SKM-1 treated with dmso at 0.1 percent for 144 hours (cell line): ENCODE measurements around the gene ACTL7A.
"Not testable (repeated sequence)": the region's sequence is repeated elsewhere in the genome, so short reads cannot be mapped to it uniquely, and the experiment has no call there.

Experiments
- DNase-seq: peaks from one replicate; lab custom pipeline; 2025; ENCODE audit not compliant: unreplicated experiment; lab: John Stamatoyannopoulos, UW

ACTL7A gene

DNA sequence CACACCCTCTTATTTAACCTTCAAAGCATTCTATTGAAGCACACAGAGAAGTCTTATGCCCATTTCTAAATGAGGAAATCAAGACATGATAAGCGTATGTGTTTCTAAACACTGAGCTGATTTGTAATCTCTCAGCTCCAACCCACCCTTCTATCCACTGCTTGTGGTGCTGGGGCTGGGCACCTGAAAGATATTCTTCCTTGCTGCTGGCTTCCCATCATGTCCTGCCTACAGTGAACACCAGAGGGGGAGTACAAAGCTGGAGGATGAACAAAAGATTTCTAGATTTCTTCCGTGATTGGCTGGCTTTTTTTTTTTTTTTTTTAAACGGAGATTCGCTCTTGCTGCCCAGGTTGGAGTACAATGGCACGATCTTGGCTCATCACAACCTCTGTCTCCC, 14.4 kb downstream of the ACTL7A start:
- no peak for DNase-seq

DNA sequence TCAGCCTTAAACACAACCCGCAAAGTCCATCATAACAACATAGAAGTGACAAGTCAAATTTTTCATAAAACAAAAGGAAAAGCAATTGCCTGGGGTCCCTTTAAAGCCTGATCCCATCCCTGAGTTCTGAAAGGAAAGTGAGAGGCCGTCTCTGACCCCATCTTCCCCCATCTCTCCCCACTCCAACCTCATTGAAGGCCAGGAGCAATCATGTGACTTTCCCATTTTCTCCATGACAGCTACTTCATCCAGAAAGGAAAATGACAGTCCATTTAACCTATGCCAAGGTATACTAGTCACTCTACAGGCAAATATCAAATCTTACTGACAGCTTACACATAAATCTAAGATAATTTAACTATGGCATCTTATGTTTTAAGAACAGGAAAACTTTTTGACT, 15.5 kb downstream of the ACTL7A start:
- DNase-seq: no peak

DNA sequence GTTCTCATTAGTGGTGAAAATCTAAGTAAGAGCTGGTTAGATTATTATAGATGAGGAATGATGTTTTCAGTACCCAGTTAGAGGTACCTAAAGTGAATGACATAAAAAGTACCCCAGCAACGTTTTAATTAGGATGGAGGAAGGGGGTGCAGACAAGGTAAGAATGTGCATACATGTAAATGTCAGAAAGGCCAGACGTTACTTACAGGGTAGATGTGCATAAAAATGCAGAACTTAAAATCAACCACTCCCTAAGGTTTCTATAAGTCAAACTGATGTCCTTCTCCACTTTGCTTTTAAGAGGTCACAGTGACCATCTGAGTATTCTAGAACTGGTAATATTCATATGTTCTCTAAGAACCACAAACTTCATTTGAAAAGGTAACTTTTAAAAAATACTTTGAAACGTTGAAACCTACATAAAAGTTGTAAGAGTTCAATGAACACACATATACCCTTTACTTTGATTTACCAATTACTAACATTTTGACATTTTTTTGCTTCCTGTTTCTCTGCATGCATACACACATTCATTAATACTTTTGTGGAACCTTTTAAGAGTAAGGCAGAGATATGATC, 18.8 kb downstream of the ACTL7A start:
- no peak for DNase-seq

DNA sequence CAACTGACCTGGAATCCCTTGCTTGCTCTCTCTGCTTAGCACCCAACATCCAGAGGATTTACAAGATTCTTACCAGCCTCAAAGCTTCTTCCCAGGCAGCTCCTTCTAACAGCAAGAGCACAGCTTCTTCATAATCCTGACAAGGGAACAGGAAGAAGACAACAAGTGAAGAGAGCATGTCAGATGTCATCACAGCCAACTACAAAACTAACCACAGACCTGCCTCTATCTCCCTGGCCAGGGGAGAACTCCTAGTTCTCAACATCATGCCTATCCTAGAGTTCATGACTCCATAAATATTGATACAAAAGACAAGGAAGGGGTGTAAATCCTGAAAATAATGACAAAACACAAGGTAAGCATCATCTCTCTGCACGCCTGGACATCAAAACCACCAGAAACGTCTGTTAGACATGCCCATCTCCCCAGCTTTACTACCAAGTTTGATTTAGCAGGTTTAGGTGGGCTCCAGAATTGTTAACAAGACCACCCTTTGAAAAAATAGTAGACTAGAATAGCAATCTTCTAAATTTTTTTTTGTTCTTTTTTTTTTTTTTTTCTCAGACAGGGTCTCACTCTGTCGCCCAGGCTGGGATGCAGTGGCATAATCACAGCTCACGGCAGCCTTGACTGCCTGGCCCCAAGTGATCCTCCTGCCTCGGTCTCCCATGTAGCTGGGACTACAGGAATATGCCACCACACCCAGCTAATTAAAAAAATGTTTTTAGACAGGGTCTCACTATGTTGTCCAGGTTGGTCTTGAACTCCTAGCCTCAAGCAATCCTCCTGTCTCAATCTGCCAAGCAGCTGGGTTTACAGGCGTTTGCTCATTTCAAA, 20.2 kb downstream of the ACTL7A start:
- DNase-seq: no peak

DNA sequence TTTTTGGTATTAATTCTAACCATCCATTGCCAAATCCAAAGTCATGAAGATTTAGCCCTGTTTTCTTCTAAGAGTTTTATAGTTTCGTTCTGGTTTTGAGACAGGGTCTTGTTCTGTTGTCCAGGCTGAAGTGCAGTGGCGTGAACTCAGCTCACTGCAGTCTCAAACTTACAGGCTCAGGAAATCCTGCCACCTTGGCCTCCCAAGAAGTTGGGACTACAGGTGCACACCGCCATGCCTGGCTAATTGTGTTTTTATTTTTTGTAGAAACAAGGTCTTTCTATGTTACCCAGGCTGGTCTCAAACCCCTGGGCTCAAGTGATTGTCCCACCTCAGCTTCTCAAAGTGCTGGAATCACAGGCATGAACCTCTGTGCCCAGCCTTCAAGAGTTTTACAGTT, 21.0 kb downstream of the ACTL7A start:
- no peak for DNase-seq

DNA sequence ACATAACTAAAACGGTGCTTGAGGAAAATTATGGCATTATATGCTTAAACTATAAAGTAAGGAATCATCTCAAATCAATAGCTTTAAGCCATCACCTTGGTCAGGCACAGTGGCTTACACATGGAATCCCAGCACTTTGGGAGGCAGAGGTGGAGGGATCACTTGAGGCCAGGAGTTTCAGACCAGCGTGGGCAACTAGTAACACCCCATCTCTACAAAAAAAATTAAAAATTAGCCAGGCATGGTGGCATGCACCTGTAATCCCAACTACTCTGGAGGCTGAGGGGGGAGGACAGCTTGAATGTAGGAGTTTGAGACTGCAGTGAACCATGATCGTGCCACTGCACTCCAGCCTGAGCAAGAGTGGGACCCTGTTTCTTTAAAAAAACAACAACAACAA, 22.6 kb downstream of the ACTL7A start:
- no peak for DNase-seq

DNA sequence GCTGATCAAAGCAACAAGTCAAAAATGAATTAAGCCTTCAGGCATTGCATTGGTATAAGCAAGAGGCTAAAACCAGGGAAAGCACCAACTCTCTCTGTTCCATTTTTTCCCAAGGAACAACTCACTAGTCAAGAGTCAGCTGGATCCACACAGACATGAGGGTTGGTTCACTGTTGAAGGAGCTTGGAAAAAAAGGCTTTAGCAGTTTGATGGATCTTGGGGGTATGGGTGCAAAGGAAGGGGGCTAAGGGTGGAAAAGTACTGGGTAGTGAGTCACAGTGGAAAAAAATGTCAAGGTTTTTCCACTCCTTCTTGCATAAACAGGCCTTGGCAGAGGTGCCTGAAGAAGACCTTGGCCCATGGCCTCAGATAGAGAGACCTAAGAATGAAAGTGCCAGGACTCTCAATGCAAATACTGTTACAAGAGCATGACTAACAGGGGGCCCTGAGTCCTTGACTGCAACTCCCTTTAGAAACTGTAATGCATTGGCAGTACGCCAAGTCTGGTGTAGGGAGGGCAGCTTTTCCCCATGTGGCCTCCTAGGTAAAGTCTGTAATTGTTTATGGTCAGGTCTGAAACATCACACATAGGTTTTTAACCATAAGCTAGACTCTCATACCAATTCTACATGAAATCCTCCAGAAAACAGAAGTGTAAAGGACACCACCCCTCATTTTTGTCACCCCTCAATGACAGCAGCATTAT, 23.7 kb downstream of the ACTL7A start:
- DNase-seq: no peak

DNA sequence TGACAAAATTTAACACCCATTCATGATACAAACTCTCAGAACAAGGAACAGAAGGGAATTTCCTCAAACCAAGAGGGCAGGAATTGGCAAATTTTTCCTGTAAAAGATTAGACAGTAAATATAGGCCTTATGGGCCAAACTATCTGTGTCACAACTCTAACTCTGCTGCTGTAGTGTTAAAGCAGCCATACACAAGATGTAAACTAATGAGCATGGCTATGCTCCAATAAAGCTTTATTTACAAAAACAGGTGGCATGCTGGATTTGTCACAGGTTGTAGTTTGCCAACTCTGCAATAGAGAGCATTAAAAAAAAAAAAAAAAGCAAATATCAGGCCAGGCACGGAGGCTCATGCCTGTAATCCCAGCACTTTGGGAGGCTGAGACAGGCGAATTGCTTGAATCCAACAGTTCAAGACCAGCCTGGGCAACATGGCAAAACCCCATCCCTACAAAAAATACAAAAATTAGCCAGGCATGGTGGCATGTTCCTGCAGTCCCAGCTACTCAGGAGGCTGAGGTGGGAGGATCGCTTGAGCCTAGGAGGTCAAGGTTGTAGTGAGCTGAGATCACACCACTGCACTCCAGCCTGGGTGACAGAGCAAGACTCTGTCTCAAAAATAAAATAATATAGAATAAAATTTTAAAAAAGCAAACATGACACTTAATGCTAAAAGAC, 24.7 kb downstream of the ACTL7A start:
- DNase-seq: not testable (repeated sequence)

DNA sequence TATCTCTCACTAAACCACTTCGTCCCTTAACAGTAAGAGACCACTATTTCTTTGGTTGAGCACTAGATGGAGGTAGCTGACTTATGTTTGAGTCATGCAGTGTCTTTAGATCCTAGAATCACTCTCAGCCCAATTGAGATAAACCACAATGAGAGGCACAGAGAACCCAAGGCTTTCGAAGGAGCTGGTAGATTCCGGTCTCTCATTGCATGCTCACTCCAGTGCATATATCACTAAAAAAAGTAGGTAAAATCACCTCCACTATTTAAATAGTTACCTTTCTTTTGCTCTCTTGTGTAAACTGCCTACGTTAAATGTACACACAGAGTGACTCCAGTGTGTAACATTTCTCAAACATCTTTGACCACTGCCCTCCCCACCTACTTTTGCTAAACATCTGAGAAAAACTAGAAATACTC, 27.6 kb downstream of the ACTL7A start:
- no peak for DNase-seq

DNA sequence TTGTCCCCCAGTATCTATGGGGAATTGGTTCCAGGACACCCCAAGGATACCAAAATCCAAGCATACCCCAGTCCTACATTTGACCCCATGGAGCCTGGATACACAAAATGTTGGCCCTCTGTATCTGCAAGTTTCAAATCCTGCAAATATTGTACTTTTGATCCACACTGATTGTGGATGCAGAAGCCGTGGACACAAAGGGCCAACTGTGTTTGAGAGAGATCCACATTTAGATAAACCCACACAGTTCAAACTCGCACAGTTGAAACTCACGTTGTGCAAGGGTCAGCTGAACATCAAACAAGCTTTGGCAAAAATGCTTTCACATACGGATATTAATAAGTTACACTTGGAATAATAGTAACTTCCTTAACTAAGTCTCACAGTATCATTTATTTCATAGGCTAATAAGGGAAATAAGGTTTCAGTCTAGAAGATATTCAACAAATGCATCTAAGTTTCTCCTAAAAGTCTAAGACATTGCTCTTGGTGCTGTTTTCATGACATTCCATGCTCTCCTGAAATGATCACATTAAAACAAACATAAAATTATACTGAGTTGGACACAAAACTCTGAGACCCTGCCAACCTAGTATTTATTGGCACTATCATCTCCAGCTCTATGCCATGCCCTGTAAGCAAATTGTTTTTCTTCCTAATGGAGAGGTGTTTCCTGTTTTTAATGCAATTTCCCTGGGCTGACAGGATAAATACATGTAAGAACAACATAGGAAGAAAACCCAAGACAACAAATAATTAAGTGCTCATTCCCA, 32.3 kb downstream of the ACTL7A start:
- no peak for DNase-seq

DNA sequence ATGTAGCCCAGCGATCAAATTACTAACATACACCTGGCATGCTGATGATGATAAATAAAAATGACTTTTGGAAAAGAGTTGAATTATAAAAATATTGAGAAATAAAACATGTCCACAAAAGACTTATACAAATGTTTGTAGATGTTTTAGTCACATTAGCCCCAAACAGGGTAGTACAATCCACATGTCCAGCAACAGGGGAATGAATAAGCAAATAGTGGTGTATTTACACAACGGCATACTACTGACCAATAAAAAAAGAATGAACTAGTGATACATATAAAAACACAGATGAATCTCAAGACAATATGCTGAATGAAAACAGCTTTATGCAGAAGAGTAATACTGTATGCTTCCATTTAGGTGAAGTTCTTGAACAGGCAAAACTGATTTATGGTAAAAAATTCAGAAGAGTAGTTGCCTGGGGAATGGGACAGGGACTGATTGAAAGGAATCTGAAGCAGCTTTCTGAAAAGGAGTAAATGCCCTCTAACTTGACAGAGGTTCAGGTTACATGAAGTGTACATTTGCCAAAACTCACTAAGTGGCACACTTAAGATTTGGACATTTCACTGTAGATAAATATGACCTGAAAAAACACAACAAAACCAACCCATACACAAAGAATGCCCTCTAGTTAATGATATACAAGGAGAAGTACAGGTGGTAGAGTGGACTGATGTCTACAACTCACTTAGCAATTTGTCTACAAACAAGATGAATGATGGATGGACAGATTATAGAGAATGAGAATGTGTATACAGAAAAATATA, 35.4 kb downstream of the ACTL7A start:
- no peak for DNase-seq

DNA sequence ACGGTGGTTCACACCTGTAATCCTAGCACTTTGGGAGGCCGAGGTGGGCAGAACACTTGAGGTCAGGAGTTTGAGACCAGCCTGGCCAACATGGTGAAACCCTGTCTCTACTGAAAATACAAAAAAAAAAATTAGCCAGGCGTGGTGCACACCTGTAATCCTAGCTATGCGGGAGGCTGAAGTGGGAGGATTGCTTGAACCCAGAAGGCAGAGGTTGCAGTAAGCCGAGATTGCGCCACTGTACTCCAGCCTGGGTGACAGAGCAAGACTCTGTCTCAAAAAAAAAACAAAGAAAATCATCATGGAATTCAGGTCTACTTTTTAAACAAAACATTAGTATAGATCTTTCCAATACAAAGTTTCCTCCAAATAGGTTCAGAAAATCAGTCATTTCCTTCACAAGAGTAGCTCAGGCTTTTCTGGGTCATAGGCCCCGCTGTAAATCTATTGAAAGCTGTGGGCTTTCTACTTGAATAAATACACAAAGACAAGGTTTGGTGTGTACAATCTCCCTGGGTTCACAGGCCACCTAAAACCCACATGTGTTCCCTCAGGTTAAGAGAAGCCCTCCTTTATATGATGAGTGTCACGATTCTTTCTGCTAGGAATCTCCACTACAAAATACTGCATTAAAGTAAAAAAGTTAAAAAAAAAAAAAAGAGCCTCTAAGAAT, 37.1 kb downstream of the ACTL7A start:
- DNase-seq: not testable (repeated sequence)

DNA sequence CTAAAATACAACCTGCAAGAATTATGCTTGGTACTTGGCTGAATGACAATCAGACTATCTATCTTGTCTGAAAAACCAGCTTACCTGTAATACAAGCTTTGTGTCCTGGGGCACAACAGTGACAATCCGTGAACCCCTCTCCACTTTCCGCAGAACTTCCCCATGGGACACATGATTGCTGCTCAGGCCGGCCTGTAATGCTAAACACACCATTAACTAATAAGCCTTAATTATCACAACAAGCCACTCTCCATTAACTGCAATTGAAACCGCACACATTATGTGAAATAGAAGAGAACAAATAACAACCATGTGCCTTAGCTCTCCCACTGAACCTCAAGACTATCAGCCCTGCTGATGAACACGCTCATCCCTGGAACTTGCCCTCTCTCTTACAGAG, 38.1 kb downstream of the ACTL7A start:
- no peak for DNase-seq

DNA sequence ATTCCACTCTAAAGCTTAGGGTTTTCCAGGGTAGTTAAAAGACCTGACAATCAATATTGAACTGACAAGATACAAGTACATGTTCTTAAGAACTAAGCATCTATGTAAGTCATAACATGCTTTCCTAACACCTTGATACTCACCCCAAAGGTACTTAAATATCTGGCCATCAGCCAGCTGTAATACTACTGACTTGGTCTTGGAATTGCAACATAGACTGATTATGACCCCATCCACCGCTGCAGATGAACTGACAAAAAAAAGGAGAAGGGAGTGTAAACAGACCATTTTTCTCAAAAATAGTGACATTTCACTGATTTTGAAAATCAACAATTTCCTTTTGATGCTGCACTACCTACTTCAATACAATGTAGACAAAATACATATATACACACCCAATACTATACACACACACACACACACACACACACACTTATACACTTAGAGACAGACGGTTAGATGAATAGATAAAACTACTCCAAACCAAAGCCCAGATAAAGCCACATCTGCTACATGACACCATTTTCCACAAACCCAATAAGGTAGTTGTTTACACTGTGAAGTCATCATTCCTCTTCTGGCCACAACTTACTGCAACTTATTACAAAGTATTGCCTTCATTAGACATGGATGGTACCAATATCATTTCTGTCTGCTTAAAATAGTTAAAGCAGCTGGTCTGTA, 41.5 kb downstream of the ACTL7A start:
- no peak for DNase-seq

DNA sequence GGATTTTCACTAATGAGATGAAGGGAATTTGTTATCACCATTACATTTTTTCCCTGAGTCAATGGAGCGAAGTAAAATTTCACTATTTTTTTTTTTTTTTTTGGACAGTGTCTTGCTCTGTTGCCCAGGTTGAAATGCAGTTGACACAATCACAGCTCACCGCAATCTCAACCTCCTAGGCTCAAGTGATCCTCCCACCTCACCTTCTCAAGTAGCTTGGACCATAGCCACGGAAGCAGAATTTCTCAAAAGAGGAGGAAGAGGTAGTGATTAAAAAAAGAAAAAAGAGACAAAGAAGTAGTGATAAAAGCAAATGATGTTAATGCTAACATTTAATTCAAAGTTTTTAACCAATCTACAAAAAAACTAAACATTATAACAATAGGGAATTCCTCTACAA, 42.1 kb downstream of the ACTL7A start:
- no peak for DNase-seq

DNA sequence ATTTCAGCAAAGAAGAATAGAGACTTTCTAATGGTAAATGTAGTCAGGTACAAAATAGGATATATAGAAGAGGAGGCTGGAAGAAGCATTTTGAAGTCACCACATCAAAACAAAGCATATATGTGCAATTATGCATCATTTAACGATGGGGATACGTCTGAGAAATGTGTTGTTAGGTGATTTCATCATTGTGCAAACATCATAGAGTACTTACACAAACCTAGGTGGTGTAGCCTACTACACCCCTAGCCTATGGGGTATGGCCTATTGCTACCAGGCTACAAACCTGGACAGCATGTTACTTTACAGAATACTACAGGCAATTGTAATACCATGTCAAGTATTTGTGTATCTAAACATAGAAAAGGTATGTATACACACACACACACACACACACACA, 43.4 kb downstream of the ACTL7A start:
- no peak for DNase-seq

DNA sequence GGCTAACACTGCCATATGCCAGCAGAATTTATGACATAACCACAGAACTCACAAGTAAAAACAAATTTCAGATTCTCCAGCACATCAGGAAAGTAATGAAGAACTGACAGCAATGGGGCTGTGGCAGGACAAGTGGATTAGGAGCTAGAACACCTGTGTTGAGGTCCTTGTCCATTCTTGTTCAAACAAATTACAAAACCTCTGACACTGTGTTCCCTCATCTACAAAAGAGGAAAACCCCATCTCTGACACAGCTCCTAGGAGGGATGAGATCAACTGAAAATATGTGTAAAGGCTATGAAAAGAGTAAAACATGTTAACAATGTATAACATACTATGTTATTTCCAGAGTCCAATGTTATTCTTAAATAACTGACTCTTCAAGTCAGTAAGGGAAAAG, 48.3 kb downstream of the ACTL7A start:
- DNase-seq: no peak

DNA sequence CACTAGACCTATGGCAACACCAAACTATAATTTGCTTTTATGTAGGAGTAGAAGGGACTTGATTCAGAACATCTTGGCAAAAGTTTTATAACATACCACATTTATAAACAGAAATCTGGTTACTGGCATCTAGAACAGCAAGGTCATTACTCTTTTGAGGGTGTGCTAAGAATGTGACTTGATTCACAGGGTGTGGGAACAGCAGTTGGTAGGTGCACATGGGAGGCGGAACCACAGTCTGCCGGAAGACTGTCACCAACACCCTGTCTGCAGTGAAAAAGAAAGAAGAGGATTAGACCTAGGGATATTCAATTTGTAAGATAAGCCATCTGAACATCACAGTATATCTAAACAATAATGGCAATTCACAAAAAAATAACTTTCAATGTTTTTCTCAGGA, 48.8 kb downstream of the ACTL7A start:
- DNase-seq: no peak

DNA sequence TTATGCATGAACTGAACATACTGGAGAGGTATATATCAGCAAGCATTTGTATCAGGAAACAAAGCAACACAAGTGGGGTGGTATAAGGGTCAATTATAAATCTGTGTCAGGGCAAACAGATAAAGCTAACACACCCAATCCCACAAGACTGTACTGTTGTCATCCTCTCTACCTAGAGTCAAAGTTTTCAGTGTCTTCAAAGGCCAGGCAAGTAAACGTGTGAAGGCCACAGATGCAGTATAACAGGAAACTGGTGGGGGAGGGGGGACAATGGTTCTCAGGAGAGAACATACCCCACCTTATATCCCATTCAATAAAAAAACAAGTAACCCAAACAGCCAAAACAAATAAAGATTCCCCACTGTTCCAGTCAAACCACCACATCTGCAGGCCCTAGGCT, 49.8 kb downstream of the ACTL7A start:
- DNase-seq: no peak
